Gastrocnemius medialis (tissue), 4 donors: Measurements from ENCODE around the gene SPTLC3.

Source experiments
- CTCF ChIP-seq, 5 experiments: fragments of 450-650 bp in 3 of 5; fragments of 200-600 bp in 2 of 5; sonication (generic) in 2 of 5; IDR thresholded peaks in 4 of 5; conservative IDR thresholded peaks in 1 of 5; 1 replicate in 4 of 5; 2 replicates in 1 of 5; pipeline ENCODE4 v1.5.1; 2016 to 2019; ENCODE audit warnings: antibody characterized with exemption in 5 of 5, mild to moderate bottlenecking in 3 of 5, moderate library complexity in 3 of 5
- POLR2A ChIP-seq, 2 donors: fragments of 450-650 bp; IDR thresholded peaks; one replicate each; pipeline ENCODE4 v1.6.1; 2017; ENCODE audit warnings: antibody characterized with exemption in 2 of 2, mild to moderate bottlenecking in 2 of 2, moderate library complexity in 2 of 2

GRCh38 chr20:13165203-13165602, 156.4 kb downstream of the SPTLC3 start:
- TF ChIP-seq CTCF (IDR thresholded peaks at IDR 0.05 in 4 of 5, conservative IDR thresholded peaks at IDR 0.05 in 1 of 5) (no peak), POLR2A (IDR thresholded peaks at IDR 0.05) (no peak)
